ENCODE results near the gene PALD1. TPM values are rescaled to one million over a fixed set of nuclear protein-coding genes. Genes with fewer than 3 reads are reported as not detected.

PALD1 gene
- total RNA-seq, 1 experiment from 2014 or later, result 0.38 TPM

DNA sequence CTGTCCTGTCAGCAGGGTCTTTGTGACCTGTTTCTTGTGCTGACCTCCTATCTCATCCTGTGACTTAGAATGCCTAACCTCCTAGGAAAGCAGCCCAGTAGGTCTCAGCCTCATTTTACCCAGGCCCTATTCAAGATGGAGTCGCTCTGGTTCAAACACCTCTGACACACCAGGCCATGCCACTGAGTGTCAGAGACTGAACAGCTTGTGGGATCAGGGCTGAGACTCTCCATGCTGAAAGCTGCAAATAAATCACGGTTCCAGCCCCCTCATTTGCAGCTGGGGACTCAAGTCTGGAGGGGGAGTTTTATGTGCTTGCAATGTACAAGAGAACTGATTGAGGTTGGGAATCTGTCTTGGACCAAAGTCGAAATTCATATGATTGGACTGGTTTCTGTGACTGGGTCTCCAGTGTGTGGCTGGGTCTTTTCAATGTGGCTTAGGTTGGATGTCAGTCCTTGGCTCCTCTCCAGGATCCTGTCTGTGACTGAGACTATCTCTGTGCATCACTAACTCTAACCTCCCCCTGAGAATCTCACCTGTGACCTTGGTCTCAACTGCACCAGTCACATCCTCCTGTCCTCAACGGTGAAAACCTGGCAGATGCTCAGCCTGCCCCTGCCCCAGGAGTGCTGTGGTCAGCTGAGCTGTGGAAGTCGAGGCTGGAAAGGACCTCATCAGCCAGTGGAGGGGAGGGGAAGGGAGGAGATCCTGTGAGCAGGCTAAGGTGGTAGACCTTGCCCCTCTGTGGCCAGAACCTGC is 112.3 kb downstream of the PALD1 start:
- no peak overlapping the region for H3K27ac Mint-ChIP-seq (ENCODE audit: unreplicated experiment)
- DNase-seq, result no peak
- H3K27me3 Mint-ChIP-seq (ENCODE audit: unreplicated experiment), result peaks cover 100% of the 10 kb centered on the region
- no peak overlapping the region for H3K4me3 Mint-ChIP-seq (ENCODE audit: low read depth, unreplicated experiment)
- intact Hi-C loops (cut with micrococcal nuclease; ENCODE audit: unreplicated experiment), result no loop called here
- TF ChIP-seq, protein P1, sequence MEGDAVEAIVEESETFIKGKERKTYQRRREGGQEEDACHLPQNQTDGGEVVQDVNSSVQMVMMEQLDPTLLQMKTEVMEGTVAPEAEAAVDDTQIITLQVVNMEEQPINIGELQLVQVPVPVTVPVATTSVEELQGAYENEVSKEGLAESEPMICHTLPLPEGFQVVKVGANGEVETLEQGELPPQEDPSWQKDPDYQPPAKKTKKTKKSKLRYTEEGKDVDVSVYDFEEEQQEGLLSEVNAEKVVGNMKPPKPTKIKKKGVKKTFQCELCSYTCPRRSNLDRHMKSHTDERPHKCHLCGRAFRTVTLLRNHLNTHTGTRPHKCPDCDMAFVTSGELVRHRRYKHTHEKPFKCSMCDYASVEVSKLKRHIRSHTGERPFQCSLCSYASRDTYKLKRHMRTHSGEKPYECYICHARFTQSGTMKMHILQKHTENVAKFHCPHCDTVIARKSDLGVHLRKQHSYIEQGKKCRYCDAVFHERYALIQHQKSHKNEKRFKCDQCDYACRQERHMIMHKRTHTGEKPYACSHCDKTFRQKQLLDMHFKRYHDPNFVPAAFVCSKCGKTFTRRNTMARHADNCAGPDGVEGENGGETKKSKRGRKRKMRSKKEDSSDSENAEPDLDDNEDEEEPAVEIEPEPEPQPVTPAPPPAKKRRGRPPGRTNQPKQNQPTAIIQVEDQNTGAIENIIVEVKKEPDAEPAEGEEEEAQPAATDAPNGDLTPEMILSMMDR (IDR thresholded peaks at IDR 0.05; ENCODE audit: unreplicated experiment), result no peak
- H3K4me1 Mint-ChIP-seq (ENCODE audit: low read depth, unreplicated experiment), result no peaks in the 10 kb centered on the region
- H3K9me3 Mint-ChIP-seq (ENCODE audit: low read depth, unreplicated experiment), result no peaks in the 10 kb centered on the region
- no peaks in the 10 kb centered on the region for H3K36me3 Mint-ChIP-seq (ENCODE audit: insufficient read depth, unreplicated experiment)
- BruUV-seq (replicated peaks), result no TSS peak
- CTCF ChIA-PET, result interaction anchor here (1.4 kb wide), 1 partner anchor 31 kb away, joined by 5 read pairs; no protein-coding TSS in a partner anchor

DNA sequence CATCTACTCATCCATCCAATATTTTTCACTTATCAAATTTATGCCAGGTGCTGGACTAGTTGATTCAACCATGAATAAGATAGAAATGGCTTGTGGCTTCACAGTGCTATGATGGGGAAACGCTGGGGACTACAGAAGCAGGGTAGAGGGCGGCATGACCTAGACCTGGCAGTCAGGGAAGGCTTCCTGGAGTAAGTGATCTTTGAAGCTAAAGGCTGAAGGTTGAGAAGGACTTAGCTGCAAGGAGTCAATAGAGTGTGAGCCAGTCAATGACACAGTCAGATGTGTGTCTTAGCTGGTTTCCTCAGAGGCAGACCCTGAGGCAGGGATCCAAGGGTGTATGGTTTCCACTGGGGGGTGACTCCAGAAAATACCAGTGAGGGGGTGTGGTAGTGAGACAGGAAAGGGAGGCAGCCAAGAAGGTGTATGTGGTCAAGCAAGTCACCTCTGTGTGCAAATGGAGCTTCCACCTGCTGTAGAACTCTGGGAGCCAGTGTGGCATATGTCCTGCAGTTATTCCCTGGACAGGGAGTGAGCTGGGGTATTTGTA is 113.7 kb downstream of the PALD1 start:
- Mint-ChIP-seq H3K4me3 (ENCODE audit: low read depth, unreplicated experiment) (no peak overlapping the region), H3K27me3 (ENCODE audit: unreplicated experiment) (peaks cover 90% of the 10 kb centered on the region), H3K4me1 (ENCODE audit: low read depth, unreplicated experiment) (no peaks in the 10 kb centered on the region), H3K9me3 (ENCODE audit: low read depth, unreplicated experiment) (no peaks in the 10 kb centered on the region), H3K27ac (ENCODE audit: unreplicated experiment) (no peak overlapping the region), H3K36me3 (ENCODE audit: insufficient read depth, unreplicated experiment) (no peaks in the 10 kb centered on the region)
- DNase-seq, result no peak
- no TSS peak for BruUV-seq (replicated peaks)
- intact Hi-C loops (cut with micrococcal nuclease; ENCODE audit: unreplicated experiment), result no loop called here
- CTCF ChIA-PET, result interaction anchor here (1.4 kb wide), 1 partner anchor 33 kb away, joined by 5 read pairs; no protein-coding TSS in a partner anchor
- TF ChIP-seq, protein P1 (IDR thresholded peaks at IDR 0.05; ENCODE audit: unreplicated experiment), result no peak

DNA sequence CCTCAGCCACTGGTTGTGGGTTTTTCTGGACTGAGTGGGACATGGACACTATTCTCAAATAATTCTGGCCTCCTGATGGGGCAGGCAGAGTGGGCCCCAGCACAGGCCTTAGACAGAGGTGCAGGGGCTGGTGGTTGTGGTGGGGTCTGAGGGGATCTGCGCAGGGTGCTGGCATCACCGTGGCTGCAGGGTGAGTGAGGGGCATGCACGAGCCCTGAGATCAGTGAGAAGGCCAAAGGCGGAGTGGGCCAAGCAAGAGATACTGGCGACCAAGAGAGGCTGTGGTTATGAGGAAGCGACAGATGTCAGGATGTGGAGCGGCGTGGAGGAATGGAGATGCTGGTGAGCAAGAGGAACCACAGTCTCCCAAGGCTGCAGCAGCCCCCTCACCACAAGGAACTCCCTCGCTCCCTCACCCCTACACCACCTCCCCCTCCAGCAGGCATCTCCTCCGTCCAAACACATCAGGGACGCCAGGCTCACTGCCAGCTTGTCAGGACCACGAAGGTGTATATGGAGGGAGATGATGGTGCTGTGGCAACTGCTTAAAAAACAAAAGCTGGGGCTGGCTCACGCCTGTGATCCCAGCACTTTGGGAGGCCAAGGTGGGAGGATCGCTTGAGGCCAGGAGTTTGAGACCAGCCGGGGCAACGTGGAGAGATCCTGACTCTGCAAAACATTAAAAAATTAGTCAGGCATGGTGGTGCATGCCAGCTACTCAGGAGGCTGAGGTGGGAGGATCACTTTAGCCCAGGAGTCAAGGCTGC is 114.4 kb downstream of the PALD1 start:
- no peak overlapping the region for H3K4me3 Mint-ChIP-seq (ENCODE audit: low read depth, unreplicated experiment)
- no peaks in the 10 kb centered on the region for H3K36me3 Mint-ChIP-seq (ENCODE audit: insufficient read depth, unreplicated experiment)
- no peak overlapping the region for H3K27ac Mint-ChIP-seq (ENCODE audit: unreplicated experiment)
- peaks cover 83% of the 10 kb centered on the region for H3K27me3 Mint-ChIP-seq (ENCODE audit: unreplicated experiment)
- no peaks in the 10 kb centered on the region for H3K4me1 Mint-ChIP-seq (ENCODE audit: low read depth, unreplicated experiment)
- H3K9me3 Mint-ChIP-seq (ENCODE audit: low read depth, unreplicated experiment), result no peaks in the 10 kb centered on the region
- intact Hi-C loops (cut with micrococcal nuclease; ENCODE audit: unreplicated experiment), result no loop called here
- DNase-seq, result no peak
- TF ChIP-seq, protein P1 (IDR thresholded peaks at IDR 0.05; ENCODE audit: unreplicated experiment), result no peak
- no TSS peak for BruUV-seq (replicated peaks)
- CTCF ChIA-PET, result no interaction called here

DNA sequence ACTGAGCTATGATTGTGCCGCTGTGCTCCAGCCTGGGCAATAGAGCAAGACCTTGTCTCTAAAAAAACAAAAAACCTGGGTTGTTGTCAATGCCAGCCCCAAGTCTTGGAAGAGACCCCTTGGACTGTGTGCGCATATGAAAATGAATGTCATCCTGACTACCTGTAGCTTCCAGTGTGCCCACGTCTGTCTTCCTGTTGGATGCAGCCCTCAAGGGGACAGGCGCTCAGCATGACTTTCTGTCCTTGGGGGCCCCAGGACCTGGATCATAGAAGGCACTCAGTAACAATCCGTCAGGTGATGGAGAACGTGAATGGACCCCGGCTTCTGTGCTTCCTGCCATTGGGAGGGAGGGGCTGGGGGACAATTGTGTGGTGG is 114.9 kb downstream of the PALD1 start:
- Mint-ChIP-seq H3K27me3 (ENCODE audit: unreplicated experiment) (peaks cover 77% of the 10 kb centered on the region), H3K36me3 (ENCODE audit: insufficient read depth, unreplicated experiment) (no peaks in the 10 kb centered on the region), H3K4me3 (ENCODE audit: low read depth, unreplicated experiment) (no peak overlapping the region), H3K4me1 (ENCODE audit: low read depth, unreplicated experiment) (no peaks in the 10 kb centered on the region), H3K9me3 (ENCODE audit: low read depth, unreplicated experiment) (no peaks in the 10 kb centered on the region), H3K27ac (ENCODE audit: unreplicated experiment) (no peak overlapping the region)
- TF ChIP-seq, protein P1 (IDR thresholded peaks at IDR 0.05; ENCODE audit: unreplicated experiment), result no peak
- no peak for DNase-seq
- CTCF ChIA-PET, result interaction anchor here (0.9 kb wide), 1 partner anchor 10 kb away, joined by 3 read pairs; no protein-coding TSS in a partner anchor
- no TSS peak for BruUV-seq (replicated peaks)
- intact Hi-C loops (cut with micrococcal nuclease; ENCODE audit: unreplicated experiment), result no loop called here
